Loucy (cell line): Measurements from ENCODE around the gene SCCPDH.

ENCODE experiments used
- EZH2phosphoT487 ChIP-seq: fragments of 200-600 bp; IDR thresholded peaks from 2 replicates; pipeline ENCODE4 v1.6.1; 2018; ENCODE audit warnings: antibody characterized with exemption, mild to moderate bottlenecking, moderate library complexity, borderline replicate concordance
- TF ChIP-seq, protein P1 (sequence below): fragments of 200-600 bp; sonication (generic); conservative IDR thresholded peaks from 2 replicates; pipeline ENCODE4 v1.5.1; 2014; ENCODE audit warnings: mild to moderate bottlenecking, antibody characterized with exemption, low read length

DNA sequence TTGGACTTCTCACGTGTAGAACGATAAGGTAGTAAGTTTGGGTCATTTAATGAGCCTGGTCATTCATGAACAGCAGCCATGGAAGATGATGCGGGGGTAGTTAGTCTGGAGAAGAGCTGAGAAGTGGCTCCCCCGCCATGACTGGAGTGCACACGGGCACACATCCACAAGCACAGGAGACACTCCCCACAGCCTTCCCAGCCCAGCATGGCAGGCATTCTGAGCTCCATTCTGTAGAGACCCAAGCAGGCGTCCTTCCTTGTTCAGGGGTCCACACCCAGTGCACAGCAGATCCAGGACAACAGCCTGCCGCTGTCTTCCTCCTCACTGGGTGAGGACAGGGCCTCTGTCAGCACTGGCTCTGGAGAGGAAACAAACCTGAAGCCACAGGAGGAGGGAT is 57.0 kb downstream of the SCCPDH start:
- TF ChIP-seq, protein P1, sequence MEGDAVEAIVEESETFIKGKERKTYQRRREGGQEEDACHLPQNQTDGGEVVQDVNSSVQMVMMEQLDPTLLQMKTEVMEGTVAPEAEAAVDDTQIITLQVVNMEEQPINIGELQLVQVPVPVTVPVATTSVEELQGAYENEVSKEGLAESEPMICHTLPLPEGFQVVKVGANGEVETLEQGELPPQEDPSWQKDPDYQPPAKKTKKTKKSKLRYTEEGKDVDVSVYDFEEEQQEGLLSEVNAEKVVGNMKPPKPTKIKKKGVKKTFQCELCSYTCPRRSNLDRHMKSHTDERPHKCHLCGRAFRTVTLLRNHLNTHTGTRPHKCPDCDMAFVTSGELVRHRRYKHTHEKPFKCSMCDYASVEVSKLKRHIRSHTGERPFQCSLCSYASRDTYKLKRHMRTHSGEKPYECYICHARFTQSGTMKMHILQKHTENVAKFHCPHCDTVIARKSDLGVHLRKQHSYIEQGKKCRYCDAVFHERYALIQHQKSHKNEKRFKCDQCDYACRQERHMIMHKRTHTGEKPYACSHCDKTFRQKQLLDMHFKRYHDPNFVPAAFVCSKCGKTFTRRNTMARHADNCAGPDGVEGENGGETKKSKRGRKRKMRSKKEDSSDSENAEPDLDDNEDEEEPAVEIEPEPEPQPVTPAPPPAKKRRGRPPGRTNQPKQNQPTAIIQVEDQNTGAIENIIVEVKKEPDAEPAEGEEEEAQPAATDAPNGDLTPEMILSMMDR, result no peak
- TF ChIP-seq EZH2phosphoT487, result no peak
